HG03135 (cell line): Measurements from ENCODE around the gene SKIDA1.

Source experiments
- ATAC-seq: cut with Tn5 transposase; IDR thresholded peaks from one replicate; pipeline ENCODE4 v1.9.1; 2021; ENCODE audit warnings: mild to moderate bottlenecking, moderate library complexity; ENCODE audit not compliant: unreplicated experiment

SKIDA1 gene

GRCh38 chr10:21517134-21518031, 8.1 kb downstream of the SKIDA1 start:
- ATAC-seq = peak; percentile 52

GRCh38 chr10:21516242-21517131, 9.0 kb downstream of the SKIDA1 start:
- peak; percentile 53 for ATAC-seq

GRCh38 chr10:21515361-21516241, 9.9 kb downstream of the SKIDA1 start:
- ATAC-seq = no peak

- ATAC-seq = no peak
Observed at GRCh38 chr10:21514818-21515351, 10.6 kb downstream of the SKIDA1 start.

GRCh38 chr10:21514129-21514817, 11.2 kb downstream of the SKIDA1 start:
- no peak for ATAC-seq

GRCh38 chr10:21513405-21513788, 12.1 kb downstream of the SKIDA1 start:
- no peak for ATAC-seq

GRCh38 chr10:21512573-21513404, 12.7 kb downstream of the SKIDA1 start:
- ATAC-seq = no peak

GRCh38 chr10:21511946-21512572, 13.4 kb downstream of the SKIDA1 start:
- no peak for ATAC-seq

GRCh38 chr10:21511095-21511570, 14.3 kb downstream of the SKIDA1 start:
- no peak for ATAC-seq

GRCh38 chr10:21510241-21511094, 15.0 kb downstream of the SKIDA1 start:
- no peak for ATAC-seq

GRCh38 chr10:21509341-21510240, 15.9 kb downstream of the SKIDA1 start:
- no peak for ATAC-seq

- no peak for ATAC-seq
Observed at GRCh38 chr10:21508706-21509331, 16.7 kb downstream of the SKIDA1 start.

GRCh38 chr10:21507150-21507549, 18.3 kb downstream of the SKIDA1 start:
- no peak for ATAC-seq

- ATAC-seq = no peak
Observed at GRCh38 chr10:21506351-21506750, 19.1 kb downstream of the SKIDA1 start.

GRCh38 chr10:21505711-21506278, 19.7 kb downstream of the SKIDA1 start:
- ATAC-seq = no peak

- ATAC-seq = no peak
Observed at GRCh38 chr10:21503542-21503941, 21.9 kb downstream of the SKIDA1 start.
